Stimulated activated CD8-positive, alpha-beta memory T cell treated with anti-CD3 and anti-CD28 coated beads, Interleukin-7, amount 100 ng/mL, for 48 hours (primary cell): ENCODE measurements around the gene NKD1.

Source experiments
- DNase-seq, 2 donors: peaks; one replicate each; pipeline ENCODE4 v3.0.0-alpha.2; 2020; ENCODE audit warnings: low read depth in 1 of 2; ENCODE audit errors: extremely low read depth in 1 of 2

Gene NKD1

DNA sequence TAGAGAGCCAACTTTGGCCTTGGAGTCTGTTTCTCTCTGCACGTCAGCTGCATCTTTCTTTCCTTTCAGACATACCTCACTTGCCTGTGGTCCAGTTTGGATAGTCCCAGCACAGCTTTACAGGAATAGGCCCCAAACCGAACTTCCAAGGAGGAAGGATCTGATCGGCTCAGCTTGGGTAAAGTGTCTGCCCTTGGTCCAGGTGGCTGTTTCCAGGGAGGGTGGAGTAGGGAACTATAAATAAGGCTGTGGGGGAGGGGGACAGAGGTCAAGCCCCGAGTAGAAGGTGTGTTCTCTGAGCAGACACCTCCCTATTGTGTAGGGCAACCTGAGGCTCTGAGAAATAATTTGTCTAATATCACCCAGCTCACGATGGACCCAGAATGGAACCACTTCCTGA, 29.2 kb upstream of the NKD1 start:
- no peak for DNase-seq

DNA sequence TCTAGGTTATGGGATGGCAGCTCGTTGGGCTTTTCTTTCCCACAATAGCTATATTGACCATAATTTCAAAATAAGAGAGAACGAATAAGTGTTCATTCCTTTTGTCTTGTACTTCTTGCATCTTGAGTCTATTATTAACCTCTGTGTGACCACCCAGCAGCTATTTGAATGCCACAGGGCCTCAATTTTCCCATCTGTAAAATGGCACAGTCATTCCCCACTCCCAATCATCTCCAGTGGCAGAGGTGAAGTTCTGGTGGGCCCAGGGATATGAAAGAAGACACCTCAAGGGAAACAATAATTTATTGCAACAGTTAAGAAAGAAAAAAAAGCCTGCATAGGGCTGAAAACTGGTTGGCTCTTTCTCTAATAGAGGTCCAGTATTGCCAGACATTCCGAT, 28.6 kb upstream of the NKD1 start:
- DNase-seq: no peak

DNA sequence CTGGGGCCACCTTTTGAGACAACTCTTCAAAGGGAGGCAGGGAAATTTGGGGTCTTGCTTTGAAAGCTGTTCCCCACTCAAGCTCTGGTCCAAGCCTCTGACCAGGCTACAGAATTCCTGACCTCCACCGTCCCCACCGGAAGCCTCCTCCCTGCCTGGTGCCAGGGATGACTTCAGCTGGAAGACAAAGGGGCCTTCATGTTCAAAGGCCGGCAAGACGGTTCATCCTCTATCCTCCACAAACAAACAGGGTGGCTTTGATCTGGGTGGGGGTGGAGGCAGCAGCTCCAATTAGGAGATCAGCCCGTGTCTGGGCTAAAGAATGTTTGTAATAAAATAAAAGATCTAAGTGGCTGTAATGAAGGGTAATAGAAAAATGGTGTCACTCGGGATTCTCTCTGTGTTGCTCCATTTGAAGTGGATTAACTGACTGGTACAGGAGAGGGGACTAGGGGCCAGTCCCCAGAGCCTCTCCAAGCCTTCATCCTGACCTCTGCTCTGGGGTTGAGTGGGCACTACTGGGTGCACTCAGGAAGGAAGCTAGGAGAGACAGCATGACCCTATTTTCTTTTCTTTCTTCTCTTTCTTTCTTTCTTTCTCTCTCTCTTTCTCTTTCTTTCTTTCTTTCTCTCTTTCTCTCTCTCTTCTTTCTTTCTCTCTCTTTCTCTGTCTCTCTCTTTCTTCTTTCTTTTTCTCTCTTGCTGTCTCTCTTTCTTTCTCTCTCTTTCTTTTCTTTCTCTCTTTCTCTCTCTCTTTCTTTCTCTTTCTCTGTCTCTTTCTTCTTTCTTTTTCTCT, 27.5 kb upstream of the NKD1 start:
- no peak for DNase-seq

DNA sequence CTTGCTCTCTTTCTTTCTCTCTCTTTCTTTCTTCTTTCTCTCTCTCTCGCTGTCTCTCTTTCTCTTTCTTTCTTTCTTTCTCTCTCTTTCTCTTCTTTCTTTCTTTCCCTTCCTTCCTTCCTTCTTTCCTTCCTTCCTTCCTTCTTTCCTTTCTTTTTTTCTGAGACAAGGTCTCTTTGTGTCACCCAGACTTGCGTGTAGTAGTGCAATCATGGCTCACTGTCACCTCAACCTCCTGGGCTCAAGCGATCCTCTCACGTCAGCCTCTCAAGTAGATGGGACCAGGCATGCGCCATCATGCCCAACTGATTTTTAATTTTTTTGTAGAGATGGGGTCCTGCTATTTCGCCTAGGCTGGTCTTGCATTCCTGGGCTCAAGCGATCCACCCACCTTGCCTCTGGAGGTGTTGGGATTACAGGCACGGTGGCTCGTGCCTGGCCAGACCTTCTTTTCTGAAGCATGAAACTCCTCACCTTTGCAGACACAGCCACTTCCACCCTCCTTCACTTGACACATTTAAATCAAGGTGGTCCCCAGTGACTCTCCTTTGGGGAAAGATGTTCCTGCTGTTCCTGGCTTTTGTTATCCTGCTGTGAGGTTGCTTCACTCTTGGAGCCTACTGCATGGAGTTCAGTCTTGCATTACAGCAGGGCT, 26.8 kb upstream of the NKD1 start:
- DNase-seq: no peak

DNA sequence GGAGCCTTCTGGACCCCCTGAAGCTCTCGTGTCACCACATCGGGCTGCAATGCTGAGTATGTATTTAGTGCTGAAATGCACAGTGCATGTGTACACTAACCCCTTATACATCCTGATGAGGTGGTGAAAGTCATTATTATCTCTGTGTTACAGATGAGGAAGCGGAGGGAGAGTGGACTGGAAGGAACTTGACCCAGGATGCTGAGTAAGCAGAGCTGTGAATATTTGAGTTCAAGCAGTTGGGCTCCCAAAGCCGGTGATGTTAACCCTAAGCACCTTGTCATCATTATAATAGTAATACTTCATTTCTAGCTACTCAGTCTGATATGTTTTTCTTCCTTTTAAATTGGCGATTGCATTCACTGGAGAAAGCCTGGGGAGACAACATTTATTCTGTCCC, 25.9 kb upstream of the NKD1 start:
- DNase-seq: no peak

DNA sequence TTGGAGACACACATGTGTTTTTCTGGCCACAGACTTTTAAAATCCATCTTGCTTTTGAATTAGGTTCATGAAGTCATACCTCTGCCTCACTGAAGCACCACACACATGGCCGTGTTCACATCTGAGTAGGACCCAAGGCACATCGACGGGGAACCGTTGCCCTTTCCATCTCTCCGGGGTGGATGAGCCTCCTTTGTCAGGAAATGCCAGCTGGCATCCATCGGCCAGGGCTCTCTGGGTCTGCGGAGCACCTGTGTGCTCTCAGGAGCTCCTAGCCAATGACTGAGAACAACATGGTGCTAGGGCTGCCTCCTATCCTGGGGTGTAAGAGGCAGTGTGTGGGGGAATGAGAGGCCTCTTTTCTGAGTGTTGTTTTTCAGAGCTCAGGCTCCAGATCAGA, 24.5 kb upstream of the NKD1 start:
- no peak for DNase-seq

DNA sequence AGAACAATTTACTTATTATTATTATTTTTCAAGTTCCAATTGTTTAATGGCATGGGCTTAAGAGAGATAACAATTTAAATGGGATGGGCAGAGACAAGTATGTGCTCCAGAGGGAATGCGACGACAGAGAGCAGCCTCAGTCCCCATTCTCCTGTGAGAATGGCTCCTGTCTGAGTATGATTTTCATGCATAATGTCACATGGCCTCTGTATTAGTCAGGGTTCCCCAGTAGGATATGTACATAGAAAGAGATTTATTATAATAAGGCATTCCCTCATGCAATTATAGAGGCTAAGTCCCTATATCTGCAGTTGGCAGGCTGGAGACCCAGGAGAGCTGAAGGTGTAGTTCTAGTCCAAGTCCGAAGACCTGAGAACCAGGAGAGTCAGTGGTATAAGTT, 22.9 kb upstream of the NKD1 start:
- DNase-seq: no peak

DNA sequence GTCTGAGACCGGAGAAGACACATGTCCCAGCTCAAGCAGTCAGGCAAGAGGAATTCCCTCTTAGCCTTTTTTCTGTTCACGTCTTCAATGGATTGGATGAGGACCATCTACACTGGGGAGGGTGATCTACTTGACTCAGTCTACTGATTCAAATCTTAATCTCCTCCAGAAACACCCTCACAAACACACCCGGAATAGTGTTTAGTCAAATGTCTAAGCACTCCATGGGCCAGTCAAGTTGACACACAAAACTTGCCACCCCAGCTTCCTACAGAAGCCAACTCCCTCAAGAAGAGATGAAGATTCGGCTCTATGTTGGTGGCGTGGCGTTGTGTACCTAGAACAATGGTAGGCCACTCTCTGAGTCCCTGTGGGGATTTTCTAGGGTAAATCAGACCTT, 22.5 kb upstream of the NKD1 start:
- no peak for DNase-seq

DNA sequence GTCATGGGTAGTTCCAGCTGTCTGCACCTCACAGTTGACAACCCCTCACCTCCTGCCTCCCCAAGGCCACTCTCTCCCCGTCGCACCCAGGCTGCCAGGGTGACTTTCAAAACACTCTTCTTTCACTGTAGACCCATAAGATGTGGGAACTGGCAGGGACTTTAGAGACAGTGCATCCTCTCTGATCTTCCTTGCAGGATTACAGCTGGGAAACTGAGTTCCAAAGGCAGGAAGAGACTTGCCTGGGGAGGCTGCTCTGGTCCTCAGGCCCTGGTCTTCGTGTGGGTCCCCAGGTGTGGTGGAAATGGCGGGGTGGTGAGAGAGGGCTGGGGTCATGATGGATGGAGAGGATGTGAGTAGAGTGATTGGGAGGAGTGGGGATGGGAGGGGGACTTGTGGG, 21.9 kb upstream of the NKD1 start:
- no peak for DNase-seq

DNA sequence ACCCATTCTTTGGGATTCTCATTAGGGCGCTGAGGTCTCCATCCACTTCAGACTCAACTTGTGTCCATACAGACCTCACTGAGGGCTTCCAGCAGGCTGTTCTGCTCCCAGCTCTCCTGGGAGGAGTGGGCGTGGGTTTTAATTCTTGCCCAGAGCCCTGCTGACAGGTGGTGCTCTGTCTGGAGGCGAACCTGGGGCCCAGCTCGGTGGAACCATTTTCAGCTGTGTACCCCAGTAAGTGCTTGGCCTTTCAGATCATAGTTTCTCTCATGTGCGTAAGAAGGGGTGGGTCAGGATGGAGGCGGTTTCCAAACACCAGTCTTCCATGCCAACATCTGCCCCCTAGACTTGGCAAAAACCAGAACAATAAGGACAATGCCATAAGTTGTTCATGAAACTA, 21.4 kb upstream of the NKD1 start:
- DNase-seq: no peak

DNA sequence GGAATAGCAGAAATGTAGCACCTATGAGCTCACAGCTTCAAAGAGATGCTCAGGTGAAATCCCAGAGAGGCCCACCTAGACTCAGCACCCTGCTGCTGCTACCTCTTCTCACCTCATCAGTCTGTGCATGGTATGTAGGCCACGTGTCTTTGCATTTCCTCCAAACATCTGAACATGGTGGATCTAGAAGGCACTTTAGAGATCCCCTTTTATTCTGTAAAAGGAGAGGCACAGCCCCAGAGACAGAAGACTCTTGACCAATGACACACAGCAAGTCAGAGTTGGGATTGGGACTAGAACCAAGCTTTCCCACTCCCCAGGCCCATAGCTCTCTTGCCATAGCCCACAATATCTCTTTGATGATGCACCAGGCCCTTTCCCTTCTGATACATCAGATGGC, 19.4 kb upstream of the NKD1 start:
- no peak for DNase-seq

DNA sequence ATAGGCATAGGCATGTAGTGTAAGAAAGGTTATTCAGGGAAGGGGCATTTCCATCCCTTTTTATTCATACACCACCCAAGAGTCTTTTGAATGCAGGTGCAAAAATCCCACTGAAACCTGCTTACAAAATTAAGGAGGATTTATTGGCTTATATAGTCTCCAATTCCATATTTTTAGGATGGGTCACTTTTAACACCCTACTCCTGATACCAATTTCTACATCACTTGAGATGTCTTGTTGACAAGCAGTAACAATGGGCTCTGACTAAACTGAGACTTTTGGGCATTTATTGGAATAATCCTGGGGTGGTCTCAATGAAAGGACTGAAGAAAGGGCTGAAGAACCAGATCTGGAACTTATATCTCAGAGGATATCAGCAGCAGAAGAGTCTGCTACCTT, 18.9 kb upstream of the NKD1 start:
- no peak for DNase-seq

DNA sequence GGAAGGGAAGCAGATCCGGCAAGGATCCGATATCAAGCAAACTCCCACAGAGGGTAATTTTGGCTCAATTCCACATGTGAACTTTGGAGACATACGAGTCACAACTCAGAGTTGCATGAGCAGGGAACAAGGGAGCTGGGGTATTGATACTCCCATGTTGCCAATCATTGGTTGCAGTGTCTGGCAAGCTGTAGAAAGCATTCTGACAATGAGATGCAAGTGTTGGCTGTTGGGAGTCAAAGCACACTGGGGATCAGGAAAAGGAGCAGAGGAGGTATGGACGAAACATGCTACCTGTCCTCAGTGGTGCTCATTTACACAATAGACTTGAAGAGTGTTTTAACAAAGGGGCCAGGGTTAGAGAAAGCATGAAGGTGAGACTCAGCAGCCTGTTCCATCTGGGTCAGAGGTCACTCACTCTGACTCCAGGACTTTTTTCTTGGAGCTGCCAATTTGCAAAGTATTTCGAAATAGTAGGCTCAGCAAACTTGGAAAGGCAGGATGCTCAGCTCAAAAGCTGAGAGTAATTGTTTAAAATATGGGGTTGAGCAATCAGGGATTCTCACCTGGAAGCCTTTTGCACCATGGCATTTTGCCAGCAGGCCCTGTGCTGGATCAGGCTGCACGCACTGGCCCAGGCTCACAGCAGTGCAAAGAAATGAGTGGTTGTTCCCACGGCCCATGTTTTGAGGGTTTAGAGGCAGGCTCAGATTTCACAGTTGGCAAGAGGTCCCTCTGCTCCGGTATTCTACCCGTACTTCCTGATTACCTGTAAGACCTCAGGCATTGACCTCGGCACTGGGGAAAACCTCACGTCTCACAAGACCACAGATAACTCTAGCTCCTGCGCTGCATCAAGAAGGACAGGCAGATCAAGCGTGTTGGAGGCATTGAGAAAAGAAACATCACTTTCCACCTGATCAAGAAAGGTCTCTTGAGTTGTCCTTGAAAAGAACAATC, 17.6 kb upstream of the NKD1 start:
- DNase-seq: no peak

DNA sequence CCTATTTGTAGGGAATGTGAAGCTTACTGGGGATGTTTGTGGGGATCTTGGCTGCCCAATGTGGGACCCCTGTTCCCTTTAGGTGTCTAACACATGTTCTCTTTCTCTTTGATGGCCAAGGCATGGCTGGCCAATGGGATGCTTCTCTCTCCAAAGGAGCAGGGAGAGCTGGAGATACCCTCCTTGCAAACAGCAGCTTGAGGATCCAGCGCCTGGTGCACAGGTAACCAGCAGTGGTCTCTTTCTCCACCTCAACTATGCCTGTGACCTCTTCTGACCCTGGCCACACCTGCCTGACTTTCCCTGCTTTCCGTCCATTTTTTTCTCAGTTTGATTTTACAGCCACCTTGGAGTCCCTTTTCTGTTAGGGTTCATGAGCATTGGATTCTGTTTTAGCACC, 16.8 kb upstream of the NKD1 start:
- no peak for DNase-seq

DNA sequence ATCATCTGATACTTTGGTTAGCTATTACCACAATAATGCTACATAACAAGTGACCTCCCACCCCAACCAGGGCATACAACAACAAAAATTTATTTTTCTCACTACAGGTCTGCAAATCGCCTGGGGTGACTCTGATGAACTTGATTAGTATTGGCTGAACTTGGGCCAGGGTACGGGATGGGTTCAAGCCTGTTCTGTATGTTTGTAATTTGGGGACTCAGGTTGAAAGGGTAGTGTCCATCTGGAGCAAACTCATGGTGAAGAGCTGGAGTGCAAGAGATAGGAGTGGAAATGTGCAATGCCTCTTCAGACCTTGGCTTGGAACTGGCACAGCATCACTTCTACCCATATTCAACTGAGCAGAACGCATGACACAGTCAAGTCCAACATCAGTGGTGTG, 16.3 kb upstream of the NKD1 start:
- no peak for DNase-seq

DNA sequence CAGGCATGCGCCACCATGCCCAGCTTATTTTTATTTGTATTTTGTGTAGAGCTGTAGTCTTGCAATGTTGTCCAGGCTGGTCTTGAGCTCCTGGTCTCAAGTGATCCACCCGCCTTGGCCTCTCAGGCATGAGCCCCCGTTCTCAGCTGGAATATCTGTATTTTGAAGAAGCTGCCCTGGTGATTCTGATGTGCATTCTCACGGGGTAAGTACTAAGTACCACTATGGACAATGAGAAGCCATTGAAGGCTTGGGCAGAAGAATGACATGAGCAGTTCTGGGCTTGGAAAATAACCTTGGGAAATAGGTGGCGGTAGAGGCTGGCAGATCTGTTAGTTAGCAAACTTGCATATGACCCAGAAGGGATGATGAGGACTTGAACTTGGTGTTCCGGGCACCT, 15.6 kb upstream of the NKD1 start:
- DNase-seq: no peak

DNA sequence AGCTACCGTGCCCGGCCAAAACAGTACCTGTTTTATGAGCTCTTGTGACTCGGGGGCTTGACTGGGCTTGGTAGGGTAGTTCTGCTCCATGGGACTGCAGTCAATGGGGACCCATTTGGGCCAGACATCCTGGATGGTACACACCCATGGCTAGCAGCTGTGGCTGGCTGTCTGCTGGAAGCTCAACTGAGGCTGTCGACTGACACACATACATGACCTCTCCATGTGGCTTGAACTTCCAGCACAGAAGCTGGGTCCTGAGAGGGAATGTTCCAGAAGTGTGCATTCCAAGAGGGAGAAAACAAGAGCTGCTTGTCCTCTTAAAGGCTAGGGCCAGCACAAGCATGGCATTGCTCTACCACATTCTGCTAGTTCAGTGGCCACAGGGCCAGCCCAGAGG, 14.9 kb upstream of the NKD1 start:
- DNase-seq: no peak

DNA sequence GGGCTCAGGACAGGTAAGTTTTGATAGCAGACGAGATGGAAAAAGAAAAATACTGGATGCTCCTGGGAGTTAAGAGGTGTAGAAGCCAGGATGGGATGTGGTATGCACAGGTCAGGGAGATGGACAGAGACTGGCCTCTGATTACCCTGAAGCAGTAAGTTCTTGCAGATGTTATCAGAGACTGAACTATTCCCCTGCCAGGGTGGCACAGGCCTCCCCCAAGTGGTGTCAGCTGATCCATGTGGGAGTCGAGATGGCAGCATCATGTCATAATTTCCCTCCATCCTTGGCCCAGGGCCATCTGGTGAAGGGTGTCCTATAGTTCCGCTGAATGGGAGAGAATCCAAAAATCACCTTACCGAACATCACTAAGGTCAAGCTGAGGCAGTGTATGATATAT, 14.1 kb upstream of the NKD1 start:
- no peak for DNase-seq

DNA sequence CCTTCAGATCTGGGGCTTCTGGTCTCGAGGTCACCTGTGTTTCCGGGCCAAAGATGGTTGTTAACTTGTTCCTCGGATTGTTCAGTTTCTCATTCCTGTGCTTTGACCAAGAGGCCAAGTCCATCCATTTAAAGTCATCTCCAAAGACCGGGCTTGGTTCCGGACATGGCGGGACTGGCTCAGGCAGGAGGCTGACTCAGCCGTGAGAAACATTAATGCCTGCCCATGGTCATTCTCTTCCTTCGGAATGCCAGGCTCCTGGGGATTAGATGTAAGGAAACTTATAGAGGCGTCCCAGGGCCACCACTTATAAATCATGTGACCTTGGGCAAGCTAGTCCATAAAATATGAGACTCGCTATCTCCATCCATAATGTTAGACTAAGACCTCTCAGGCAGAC, 13.6 kb upstream of the NKD1 start:
- no peak for DNase-seq

DNA sequence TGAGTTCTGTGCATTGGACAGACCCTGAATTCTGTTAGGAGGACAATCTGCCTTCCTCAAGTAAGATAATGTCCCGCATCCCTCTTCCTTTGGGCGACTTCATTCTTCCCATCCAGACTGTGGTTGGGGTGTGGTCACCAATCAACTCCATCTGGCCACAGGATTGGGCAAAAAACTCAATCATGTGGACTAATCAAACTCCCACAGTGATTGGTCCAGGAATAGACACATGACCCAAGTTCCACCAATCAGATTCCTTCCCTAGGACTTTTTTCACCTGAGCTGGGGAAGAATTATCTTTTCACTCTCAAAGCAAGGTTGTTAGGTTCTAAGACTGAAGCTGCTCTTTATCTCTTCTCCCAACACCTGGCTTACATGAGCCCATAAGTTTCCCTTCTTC, 13.2 kb upstream of the NKD1 start:
- no peak for DNase-seq

DNA sequence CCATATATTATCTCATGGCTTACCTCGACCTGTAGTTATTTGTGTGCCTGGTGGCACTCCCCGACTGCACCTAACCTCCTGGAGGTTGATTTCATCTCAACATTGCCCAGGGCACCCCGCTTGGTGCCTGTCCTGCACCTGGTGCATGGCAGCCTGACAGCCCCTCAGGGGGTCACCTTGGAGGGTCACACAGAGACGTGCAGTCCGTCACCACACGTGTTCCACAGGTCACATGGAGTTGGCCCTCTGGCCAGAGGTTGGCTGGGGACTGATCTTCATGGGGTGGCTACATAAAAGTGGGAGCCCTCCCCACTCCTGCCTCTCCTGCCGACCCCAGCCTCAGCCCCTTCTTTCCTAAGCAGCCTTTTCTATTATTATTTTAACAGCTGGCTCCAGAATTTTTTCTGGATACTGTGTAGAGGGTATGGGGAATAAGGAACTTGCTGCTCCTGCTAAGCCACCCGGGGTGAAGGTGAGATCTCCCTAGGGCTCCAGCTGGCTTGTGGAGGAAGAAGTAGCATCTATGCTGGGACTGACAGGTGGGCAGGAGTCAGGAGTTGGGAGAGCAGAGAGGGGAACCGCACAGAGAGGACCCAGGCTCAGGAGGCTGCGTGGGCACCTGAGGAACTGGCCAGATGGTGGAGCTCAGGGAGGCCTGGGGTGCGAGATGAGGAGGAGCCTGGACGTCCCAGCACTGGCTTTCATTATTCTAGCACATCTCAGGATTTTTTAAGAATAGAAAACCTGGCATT, 12.5 kb upstream of the NKD1 start:
- DNase-seq: no peak
